ENCODE data around the gene GAB2.

GAB2 gene

DNA sequence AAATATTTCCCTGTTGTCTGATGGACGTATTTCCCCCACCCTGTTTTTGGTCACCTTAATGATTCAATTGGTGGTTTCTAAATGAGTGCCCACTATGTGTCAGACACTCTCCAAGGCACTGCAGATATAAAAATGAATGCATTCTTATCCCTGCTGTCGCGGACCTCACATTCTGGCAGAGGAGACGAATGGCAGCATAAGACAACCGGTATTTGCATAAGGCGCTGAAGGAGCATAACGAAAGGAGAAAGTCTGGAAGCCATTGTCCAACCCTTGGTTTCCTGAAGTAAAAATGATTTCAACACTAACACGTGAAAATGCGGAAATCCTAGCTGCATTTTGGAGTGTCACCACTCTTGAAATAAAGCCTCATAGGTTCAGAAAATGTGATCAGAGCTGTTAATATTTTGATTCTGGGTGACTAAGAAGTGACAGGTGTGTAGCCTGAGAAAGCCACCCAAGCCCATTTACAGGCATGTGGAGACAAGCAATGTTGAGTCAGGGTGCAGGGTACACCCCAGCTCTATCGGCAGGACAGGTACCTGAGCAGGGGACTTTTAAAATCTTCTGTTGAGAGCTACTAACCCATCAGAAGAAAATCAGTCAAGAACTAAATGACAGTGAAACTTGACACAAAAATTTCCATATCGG, 10.1 kb upstream of the GAB2 start:
- DNase-seq: no peak

GRCh38 chr11:78426845-78427244, 9.2 kb upstream of the GAB2 start:
- no peak for DNase-seq

GRCh38 chr11:78425399-78426070, 7.9 kb upstream of the GAB2 start:
- DNase-seq: no peak

GRCh38 chr11:78424334-78425270, 7.0 kb upstream of the GAB2 start:
- DNase-seq: no peak

DNA sequence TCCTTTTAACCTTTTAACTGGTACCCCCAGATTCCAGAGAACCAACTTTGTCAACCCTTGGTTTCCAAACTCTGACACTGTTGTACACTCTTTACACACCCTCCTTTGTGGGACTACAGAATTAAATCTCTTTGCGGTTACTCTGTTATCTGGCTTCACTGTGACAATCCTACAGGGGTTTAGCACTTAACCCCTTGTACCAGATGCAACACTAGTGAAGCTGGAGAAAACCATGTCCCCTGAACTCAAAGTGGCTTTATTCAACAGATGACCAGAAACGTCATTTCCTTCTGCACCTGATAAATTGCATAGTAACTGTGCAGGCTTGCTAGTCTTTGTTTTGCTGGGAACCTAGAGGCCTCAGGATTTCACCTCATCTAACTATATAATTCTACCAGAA, 5.6 kb upstream of the GAB2 start:
- no peak for DNase-seq

DNA sequence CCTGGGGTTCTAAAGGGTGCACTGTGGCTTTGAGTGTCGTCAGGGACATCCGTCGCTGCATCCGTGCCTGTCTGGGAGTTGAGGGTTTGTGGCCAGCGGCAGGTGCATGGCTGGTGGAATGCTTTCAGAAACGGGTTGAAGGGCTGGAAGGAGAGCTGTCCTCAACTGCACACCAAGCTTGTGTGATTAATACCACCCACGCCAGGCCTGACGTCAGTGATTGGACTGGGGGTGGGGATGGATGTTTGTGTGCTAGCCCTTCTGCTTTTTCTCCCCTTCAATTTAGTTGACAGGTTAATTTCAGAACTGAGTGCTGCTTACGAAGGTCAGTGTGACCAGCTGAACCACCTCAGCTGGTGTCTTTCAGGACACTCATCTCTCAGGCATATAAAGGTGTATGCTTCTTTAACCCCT, 3.2 kb upstream of the GAB2 start:
- no peak for DNase-seq

DNA sequence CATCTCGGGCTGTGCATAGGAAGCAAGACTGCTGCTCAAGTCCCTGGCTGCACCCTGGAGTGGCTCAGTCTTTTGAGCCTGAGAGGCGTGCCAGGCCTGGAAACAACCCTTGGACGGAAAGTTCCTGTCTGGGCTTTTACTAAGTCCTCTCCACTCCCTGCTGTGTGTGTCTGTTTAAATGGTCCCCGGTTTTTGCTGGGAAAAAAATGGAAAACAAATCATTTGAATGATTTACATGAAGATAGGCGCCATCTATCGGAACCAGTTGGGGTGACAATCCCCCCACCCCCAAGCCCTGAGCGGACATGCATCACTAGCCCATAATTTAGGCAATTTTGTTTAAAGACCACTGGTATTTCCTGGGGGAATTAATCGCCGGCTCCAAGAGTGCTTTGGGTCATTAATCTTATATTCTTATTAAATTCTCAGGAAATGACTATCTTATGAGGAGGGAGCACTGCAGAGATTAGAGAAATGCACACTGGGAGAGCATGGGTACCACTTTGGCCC, 2.7 kb upstream of the GAB2 start:
- DNase-seq: peak; percentile 31 to 73

- DNase-seq: peak; percentile 33 to 49
Measured at GRCh38 chr11:78419327-78419726, 1.7 kb upstream of the GAB2 start.

DNA sequence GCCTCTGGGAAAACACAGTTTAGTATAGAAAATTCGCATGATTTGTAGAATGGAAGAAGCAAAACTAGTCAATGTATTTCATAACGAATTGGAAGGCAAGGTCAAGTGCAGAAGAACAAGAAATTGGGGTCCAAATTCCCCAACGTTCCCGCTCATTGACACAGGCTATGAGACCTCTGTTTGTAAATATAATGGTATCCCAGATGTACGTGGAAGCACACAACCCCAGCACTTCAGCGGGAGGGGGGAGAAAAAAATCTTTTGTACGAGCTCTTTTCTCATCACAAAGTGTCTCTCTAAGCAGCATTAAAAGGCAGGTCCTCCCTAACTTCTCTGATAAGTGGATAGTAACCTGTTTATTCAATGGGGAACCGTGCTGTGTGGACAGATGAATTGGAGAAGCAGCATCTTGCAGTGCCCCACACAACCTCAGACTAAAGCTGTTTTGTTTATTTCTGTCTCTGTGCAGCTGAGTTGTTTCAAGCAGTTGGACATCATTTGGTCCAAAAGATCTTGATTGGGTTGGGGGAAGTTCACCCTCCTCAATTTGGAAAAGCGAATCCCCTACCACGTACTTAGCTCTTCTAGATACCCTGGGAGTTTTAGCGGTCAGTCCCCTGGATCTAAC, 1.1 kb upstream of the GAB2 start:
- DNase-seq: no peak

GRCh38 chr11:78417888-78418583, 416 bp upstream of the GAB2 start:
- DNase-seq: peak; percentile 36 to 89

- DNase-seq: peak; percentile 34 to 66
Measured at GRCh38 chr11:78416285-78417174, 1.1 kb downstream of the GAB2 start.

DNA sequence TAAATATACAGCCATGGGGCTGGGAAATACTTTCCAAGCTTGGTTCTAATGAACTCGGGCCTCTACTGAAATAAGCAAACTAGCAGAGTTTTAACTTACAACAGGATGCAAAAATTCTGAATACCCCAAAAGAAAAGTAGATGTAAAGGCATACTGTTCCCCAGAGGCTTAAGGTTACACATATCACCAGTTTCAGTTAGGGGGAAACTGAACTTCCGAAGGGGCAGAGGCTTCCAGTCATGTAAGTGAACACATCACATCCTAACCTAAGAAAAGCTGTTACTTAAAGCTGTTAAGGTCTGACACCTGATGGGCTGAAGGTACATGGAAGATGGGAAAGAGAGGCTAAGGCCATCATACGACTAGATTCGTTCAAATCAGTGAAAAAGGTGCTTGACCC, 2.3 kb downstream of the GAB2 start:
- no peak for DNase-seq

GRCh38 chr11:78414321-78415051, 3.1 kb downstream of the GAB2 start:
- DNase-seq: peak; percentile 3 to 45

DNA sequence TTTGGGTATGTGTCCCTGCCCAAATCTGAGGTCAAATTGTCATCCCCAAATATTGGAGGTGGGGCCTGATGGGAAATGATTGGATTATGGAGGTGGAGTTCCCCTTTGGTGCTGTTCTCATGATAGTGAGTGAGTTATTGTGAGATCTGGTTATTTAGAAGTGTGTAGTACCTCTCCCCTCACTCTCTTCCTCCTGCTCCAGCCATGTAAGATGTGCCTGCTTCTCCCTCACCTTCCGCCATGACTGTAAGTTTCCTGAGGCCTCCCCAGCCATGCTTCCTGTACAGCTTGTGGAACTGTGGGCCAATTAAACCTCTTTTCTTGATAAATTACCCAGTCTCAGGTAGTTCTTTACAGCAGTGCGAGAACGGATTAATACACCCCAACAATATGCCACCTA, 9.0 kb downstream of the GAB2 start:
- DNase-seq: no peak

- no peak for DNase-seq
Measured at GRCh38 chr11:78406568-78407196, 10.9 kb downstream of the GAB2 start.

GRCh38 chr11:78405805-78406204, 11.8 kb downstream of the GAB2 start:
- DNase-seq: no peak

DNA sequence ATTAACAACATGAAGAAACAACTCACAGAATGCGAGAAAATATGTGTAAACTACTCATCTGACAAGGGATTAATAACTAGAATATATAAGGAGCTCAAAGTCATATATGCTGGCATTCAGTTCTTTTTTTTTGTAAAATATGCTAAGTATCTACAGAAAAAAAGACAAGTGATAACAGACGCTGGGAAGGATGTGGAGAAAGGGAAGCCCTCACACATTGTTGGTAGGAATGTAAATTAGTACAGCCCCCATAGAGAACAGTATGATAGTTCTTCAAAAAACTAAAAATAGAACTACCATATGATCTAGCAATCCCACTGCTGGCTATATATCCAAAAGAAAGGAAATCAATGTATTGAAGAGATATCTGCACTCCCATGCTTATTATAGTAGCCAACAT, 13.8 kb downstream of the GAB2 start:
- DNase-seq: no peak

GRCh38 chr11:78402847-78403246, 14.8 kb downstream of the GAB2 start:
- DNase-seq: no peak

- no peak for DNase-seq
Measured at GRCh38 chr11:78400702-78401101, 16.9 kb downstream of the GAB2 start.

DNA sequence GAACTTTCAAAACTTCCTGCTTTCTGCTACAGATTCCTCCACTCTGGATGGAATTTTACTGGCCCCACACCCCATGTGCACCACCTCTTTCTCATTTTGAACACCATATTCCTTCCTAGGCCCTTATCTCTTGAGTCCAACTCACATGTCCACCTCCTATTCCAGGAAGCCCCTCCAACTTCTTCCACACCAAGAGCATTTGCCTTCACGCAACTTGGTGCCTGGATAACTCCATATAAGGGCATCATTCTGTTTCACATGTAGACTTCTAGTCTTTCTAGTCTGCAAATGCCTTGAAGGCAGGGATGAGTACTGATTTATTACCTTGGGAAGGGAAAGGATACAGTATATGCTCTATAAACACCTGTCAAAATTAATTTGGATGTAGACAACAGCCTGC, 17.5 kb downstream of the GAB2 start:
- DNase-seq: no peak
